A673 (cell line): ENCODE data around the gene CUL1.

Experiments
- EZH2 ChIP-seq: fragments of 200-600 bp; sonication (generic); IDR thresholded peaks from 2 replicates; pipeline ENCODE4 v1.6.1; 2017; ENCODE audit warnings: borderline replicate concordance, low read depth, mild to moderate bottlenecking, mixed read lengths, antibody characterized with exemption, low read length; ENCODE audit not compliant: poor library complexity, severe bottlenecking
- TF ChIP-seq, protein P1 (sequence below): fragments of 300-800, 200-600 bp; sonication (generic); conservative IDR thresholded peaks from 2 replicates; pipeline ENCODE4 v1.5.1; 2017; ENCODE audit warnings: low read depth, mild to moderate bottlenecking, antibody characterized with exemption, low read length, moderate library complexity, mixed read lengths

DNA sequence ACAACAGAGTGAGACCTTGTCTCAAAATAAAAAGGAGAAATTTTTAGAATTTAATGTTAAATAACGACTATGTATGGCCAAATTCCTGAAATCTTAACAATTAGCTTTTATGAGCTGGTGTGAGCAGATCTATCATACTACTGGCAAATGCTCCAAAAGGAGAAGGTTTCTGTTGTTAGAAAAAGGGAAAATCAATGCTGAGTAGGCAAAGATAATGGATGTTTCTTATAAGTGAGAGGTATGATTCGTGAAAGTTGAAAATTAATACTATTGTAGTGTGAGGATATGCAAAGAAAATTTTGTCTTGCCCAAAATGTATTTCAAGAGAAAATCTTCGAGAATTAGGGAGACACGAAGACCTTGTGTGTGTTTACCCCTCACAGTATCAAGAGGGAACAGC lies 40.8 kb upstream of the CUL1 start:
- TF ChIP-seq EZH2, result no peak
- TF ChIP-seq, protein P1, sequence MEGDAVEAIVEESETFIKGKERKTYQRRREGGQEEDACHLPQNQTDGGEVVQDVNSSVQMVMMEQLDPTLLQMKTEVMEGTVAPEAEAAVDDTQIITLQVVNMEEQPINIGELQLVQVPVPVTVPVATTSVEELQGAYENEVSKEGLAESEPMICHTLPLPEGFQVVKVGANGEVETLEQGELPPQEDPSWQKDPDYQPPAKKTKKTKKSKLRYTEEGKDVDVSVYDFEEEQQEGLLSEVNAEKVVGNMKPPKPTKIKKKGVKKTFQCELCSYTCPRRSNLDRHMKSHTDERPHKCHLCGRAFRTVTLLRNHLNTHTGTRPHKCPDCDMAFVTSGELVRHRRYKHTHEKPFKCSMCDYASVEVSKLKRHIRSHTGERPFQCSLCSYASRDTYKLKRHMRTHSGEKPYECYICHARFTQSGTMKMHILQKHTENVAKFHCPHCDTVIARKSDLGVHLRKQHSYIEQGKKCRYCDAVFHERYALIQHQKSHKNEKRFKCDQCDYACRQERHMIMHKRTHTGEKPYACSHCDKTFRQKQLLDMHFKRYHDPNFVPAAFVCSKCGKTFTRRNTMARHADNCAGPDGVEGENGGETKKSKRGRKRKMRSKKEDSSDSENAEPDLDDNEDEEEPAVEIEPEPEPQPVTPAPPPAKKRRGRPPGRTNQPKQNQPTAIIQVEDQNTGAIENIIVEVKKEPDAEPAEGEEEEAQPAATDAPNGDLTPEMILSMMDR, result no peak
